Measurements from ENCODE around the gene TLX2. TPM values are rescaled to one million over a fixed set of nuclear protein-coding genes. Genes with fewer than 3 reads are reported as not detected.

Gene TLX2
- total and polyA plus RNA-seq, 2 of the 13 experiments (the other 11 are each of a cell fraction or from before 2014, with no cell fraction given), result 0.05 to 0.20 TPM

DNA sequence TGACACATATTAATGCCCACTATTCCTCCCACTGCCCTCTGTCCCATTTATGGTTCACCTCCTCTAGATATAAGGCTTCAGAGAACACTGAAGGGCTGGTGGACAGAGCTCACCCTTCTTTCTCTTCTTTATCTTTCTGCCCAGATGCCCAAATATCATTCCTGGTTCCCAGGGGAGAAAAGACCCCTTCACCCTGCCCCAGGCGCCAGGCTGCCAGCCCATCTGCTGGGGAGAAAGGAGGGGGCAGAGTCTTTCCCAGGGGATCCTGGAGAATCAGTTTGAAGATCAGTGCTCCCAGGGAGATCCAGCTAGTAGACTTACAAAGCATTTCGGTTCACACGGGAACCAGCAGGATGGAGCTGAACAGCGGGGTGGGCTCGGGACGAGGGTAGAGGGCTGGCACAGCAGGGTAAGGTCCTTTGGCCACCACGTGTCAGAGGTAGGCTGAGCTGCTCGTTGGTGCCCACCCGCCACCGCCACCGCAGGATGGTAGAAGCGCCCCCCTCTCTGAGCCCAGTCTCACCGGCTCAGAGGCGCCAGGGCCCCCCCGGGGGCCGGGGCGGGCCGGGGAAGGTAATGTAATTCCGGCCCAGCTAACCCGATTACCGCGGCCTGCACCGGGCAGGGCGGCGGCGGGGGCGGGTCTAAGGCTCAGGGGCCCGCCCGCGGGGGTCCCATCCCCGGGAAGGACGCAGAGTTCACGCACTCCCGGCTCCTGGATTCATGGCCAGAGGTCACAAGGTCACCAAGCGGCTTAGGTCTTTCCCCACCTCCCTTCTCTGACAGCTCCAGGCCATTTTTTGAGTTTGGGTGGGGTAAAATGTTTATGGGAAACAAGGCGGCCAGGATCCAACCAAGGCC is 1.3 kb upstream of the TLX2 start (continued):
- TF ChIP-seq SP1 (IDR thresholded peaks at IDR 0.05) (no peak), SP1 (CRISPR knock-in tag; IDR thresholded peaks at IDR 0.05) (peak; percentile 10; the same call in 1 of the 2 replicates), ONECUT2 (CRISPR knock-in tag; IDR thresholded peaks at IDR 0.05) (no peak), HOXA5 (CRISPR knock-in tag; IDR thresholded peaks at IDR 0.05) (no peak), ELF3 (CRISPR knock-in tag; IDR thresholded peaks at IDR 0.05) (no peak), SIX1 (CRISPR knock-in tag; IDR thresholded peaks at IDR 0.05; ENCODE audit: borderline replicate concordance) (no peak), MTA3 (CRISPR knock-in tag; IDR thresholded peaks at IDR 0.05) (no peak), ZNF44 (CRISPR knock-in tag; IDR thresholded peaks at IDR 0.05) (no peak), ARHGAP35 (CRISPR knock-in tag; IDR thresholded peaks at IDR 0.05; ENCODE audit: borderline replicate concordance) (peak; percentile 32; the same call in 1 of the 2 replicates), IRF2 (CRISPR knock-in tag; IDR thresholded peaks at IDR 0.05) (no peak), HDAC2 (CRISPR knock-in tag; IDR thresholded peaks at IDR 0.05) (peak; percentile 25; the same call in 1 of the 2 replicates), ZNF816 (CRISPR knock-in tag; IDR thresholded peaks at IDR 0.05; ENCODE audit: borderline replicate concordance) (no peak)
- TF ChIP-seq, protein P1, sequence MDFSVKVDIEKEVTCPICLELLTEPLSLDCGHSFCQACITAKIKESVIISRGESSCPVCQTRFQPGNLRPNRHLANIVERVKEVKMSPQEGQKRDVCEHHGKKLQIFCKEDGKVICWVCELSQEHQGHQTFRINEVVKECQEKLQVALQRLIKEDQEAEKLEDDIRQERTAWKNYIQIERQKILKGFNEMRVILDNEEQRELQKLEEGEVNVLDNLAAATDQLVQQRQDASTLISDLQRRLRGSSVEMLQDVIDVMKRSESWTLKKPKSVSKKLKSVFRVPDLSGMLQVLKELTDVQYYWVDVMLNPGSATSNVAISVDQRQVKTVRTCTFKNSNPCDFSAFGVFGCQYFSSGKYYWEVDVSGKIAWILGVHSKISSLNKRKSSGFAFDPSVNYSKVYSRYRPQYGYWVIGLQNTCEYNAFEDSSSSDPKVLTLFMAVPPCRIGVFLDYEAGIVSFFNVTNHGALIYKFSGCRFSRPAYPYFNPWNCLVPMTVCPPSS (IDR thresholded peaks at IDR 0.05), result no peak
- TF ChIP-seq, protein P2, sequence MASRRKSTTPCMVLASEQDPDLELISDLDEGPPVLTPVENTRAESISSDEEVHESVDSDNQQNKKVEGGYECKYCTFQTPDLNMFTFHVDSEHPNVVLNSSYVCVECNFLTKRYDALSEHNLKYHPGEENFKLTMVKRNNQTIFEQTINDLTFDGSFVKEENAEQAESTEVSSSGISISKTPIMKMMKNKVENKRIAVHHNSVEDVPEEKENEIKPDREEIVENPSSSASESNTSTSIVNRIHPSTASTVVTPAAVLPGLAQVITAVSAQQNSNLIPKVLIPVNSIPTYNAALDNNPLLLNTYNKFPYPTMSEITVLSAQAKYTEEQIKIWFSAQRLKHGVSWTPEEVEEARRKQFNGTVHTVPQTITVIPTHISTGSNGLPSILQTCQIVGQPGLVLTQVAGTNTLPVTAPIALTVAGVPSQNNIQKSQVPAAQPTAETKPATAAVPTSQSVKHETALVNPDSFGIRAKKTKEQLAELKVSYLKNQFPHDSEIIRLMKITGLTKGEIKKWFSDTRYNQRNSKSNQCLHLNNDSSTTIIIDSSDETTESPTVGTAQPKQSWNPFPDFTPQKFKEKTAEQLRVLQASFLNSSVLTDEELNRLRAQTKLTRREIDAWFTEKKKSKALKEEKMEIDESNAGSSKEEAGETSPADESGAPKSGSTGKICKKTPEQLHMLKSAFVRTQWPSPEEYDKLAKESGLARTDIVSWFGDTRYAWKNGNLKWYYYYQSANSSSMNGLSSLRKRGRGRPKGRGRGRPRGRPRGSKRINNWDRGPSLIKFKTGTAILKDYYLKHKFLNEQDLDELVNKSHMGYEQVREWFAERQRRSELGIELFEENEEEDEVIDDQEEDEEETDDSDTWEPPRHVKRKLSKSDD (CRISPR knock-in tag; IDR thresholded peaks at IDR 0.05; ENCODE audit: low read depth), result no peak
- TF ChIP-seq, protein P3, sequence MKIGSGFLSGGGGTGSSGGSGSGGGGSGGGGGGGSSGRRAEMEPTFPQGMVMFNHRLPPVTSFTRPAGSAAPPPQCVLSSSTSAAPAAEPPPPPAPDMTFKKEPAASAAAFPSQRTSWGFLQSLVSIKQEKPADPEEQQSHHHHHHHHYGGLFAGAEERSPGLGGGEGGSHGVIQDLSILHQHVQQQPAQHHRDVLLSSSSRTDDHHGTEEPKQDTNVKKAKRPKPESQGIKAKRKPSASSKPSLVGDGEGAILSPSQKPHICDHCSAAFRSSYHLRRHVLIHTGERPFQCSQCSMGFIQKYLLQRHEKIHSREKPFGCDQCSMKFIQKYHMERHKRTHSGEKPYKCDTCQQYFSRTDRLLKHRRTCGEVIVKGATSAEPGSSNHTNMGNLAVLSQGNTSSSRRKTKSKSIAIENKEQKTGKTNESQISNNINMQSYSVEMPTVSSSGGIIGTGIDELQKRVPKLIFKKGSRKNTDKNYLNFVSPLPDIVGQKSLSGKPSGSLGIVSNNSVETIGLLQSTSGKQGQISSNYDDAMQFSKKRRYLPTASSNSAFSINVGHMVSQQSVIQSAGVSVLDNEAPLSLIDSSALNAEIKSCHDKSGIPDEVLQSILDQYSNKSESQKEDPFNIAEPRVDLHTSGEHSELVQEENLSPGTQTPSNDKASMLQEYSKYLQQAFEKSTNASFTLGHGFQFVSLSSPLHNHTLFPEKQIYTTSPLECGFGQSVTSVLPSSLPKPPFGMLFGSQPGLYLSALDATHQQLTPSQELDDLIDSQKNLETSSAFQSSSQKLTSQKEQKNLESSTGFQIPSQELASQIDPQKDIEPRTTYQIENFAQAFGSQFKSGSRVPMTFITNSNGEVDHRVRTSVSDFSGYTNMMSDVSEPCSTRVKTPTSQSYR (CRISPR knock-in tag; IDR thresholded peaks at IDR 0.05; ENCODE audit: borderline replicate concordance), result no peak
- TF ChIP-seq, protein P4, sequence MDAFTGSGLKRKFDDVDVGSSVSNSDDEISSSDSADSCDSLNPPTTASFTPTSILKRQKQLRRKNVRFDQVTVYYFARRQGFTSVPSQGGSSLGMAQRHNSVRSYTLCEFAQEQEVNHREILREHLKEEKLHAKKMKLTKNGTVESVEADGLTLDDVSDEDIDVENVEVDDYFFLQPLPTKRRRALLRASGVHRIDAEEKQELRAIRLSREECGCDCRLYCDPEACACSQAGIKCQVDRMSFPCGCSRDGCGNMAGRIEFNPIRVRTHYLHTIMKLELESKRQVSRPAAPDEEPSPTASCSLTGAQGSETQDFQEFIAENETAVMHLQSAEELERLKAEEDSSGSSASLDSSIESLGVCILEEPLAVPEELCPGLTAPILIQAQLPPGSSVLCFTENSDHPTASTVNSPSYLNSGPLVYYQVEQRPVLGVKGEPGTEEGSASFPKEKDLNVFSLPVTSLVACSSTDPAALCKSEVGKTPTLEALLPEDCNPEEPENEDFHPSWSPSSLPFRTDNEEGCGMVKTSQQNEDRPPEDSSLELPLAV (CRISPR knock-in tag; conservative IDR thresholded peaks at IDR 0.05; ENCODE audit: low read depth), result no peak
- TF ChIP-seq, protein P5, sequence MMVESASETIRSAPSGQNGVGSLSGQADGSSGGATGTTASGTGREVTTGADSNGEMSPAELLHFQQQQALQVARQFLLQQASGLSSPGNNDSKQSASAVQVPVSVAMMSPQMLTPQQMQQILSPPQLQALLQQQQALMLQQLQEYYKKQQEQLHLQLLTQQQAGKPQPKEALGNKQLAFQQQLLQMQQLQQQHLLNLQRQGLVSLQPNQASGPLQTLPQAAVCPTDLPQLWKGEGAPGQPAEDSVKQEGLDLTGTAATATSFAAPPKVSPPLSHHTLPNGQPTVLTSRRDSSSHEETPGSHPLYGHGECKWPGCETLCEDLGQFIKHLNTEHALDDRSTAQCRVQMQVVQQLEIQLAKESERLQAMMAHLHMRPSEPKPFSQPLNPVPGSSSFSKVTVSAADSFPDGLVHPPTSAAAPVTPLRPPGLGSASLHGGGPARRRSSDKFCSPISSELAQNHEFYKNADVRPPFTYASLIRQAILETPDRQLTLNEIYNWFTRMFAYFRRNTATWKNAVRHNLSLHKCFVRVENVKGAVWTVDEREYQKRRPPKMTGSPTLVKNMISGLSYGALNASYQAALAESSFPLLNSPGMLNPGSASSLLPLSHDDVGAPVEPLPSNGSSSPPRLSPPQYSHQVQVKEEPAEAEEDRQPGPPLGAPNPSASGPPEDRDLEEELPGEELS (CRISPR knock-in tag; IDR thresholded peaks at IDR 0.05), result no peak

Data from HepG2 (cell line).